GM23338 (cell line): ENCODE measurements around the gene MAPRE3. TPM values are rescaled to one million over a fixed set of nuclear protein-coding genes. Genes with fewer than 3 reads are reported as not detected.

Source experiments
- ATAC-seq: fragments of 200-7000 bp; cut with Tn5 transposase; 3 replicates; pipeline ENCODE4 v1.9.1; 2020
- DNase-seq: peaks from one replicate; pipeline ENCODE4 v3.0.0-alpha.2; 2015; ENCODE audit warnings: low spot score
- H2AFZ ChIP-seq: fragments of 200-600 bp; sonication (generic); 2 replicates; pipeline ENCODE4 v1.8.0; 2016; ENCODE audit warnings: antibody characterized with exemption, mild to moderate bottlenecking, moderate library complexity
- H3F3A ChIP-seq: fragments of 200-600 bp; sonication (generic); replicated peaks from 2 replicates; pipeline ENCODE4 v1.8.0; 2017; ENCODE audit warnings: antibody characterized with exemption, mixed run types, low read depth
- H3K27ac ChIP-seq: fragments of 200-600 bp; sonication (generic); 2 replicates; pipeline ENCODE4 v1.6.1; 2016; ENCODE audit warnings: low read depth
- H3K27me3 ChIP-seq: fragments of 200-600 bp; sonication (generic); 2 replicates; pipeline ENCODE4 v1.8.0; 2016; ENCODE audit warnings: mild to moderate bottlenecking, mixed run types, moderate library complexity; ENCODE audit not compliant: insufficient read depth
- H3K36me3 ChIP-seq: fragments of 200-600 bp; sonication (generic); 2 replicates; pipeline ENCODE4 v1.8.0; 2016; ENCODE audit warnings: mild to moderate bottlenecking; ENCODE audit not compliant: insufficient read depth
- H3K4me1 ChIP-seq: fragments of 200-600 bp; sonication (generic); 2 replicates; pipeline ENCODE4 v1.8.0; 2016; ENCODE audit warnings: mild to moderate bottlenecking, moderate library complexity; ENCODE audit not compliant: insufficient read depth
- H3K4me2 ChIP-seq: fragments of 200-600 bp; sonication (generic); 2 replicates; pipeline ENCODE4 v1.7.1; 2017; ENCODE audit warnings: mixed run types
- H3K4me3 ChIP-seq: fragments of 200-600 bp; sonication (generic); 2 replicates; pipeline ENCODE4 v1.6.1; 2016; ENCODE audit warnings: mixed run types
- H3K79me2 ChIP-seq: fragments of 200-600 bp; sonication (generic); replicated peaks from 2 replicates; pipeline ENCODE4 v1.8.0; 2017; ENCODE audit warnings: mild to moderate bottlenecking; ENCODE audit not compliant: insufficient read depth
- H3K9me2 ChIP-seq: fragments of 200-600 bp; sonication (generic); 2 replicates; pipeline ENCODE4 v1.8.0; 2017; ENCODE audit not compliant: insufficient read depth
- H4K20me1 ChIP-seq: fragments of 200-600 bp; sonication (generic); replicated peaks from 2 replicates; pipeline ENCODE4 v1.8.0; 2017; ENCODE audit warnings: mild to moderate bottlenecking; ENCODE audit not compliant: insufficient read depth
- H3K27ac Mint-ChIP-seq: 2 replicates; pipeline ENCODE4 v1.8.0; 2020; ENCODE audit warnings: inconsistent platforms, mild to moderate bottlenecking, moderate library complexity, mixed read lengths
- H3K27me3 Mint-ChIP-seq: 3 replicates; pipeline ENCODE4 v1.8.0; 2022; ENCODE audit warnings: low read depth, mild to moderate bottlenecking, moderate library complexity, mixed read lengths, inconsistent platforms; ENCODE audit not compliant: insufficient read depth, poor library complexity
- H3K36me3 Mint-ChIP-seq: 3 replicates; pipeline ENCODE4 v1.8.0; 2021; ENCODE audit warnings: low read depth, mild to moderate bottlenecking, inconsistent platforms, moderate library complexity, mixed read lengths
- H3K4me1 Mint-ChIP-seq: 3 replicates; pipeline ENCODE4 v1.8.0; 2020; ENCODE audit warnings: mild to moderate bottlenecking, inconsistent platforms, mixed read lengths
- H3K4me3 Mint-ChIP-seq: 3 replicates; pipeline ENCODE4 v1.8.0; 2021; ENCODE audit warnings: moderate library complexity, mild to moderate bottlenecking, inconsistent platforms, mixed read lengths
- H3K9me3 Mint-ChIP-seq: 3 replicates; pipeline ENCODE4 v1.8.0; 2020; ENCODE audit warnings: moderate library complexity, mild to moderate bottlenecking, inconsistent platforms, mixed read lengths
- CREB1 ChIP-seq: fragments of 250-450 bp; sonication (Bioruptor Pico); IDR thresholded peaks from 2 replicates; pipeline ENCODE4 v1.5.0; 2020; ENCODE audit warnings: low read depth, mild to moderate bottlenecking, moderate library complexity
- ETS1 ChIP-seq: IDR thresholded peaks from 2 replicates; pipeline ENCODE4 v1.6.1; 2016; ENCODE audit warnings: antibody characterized with exemption
- EZH2phosphoT487 ChIP-seq: fragments of 200-600 bp; sonication (generic); IDR thresholded peaks from one replicate; pipeline ENCODE4 v1.8.1; 2018; ENCODE audit warnings: antibody characterized with exemption; ENCODE audit not compliant: unreplicated experiment
- REST ChIP-seq: IDR thresholded peaks from one replicate; pipeline ENCODE4 v1.6.1; 2018; ENCODE audit warnings: antibody characterized with exemption; ENCODE audit not compliant: unreplicated experiment
- STAT1 ChIP-seq: IDR thresholded peaks from one replicate; pipeline ENCODE4 v1.6.1; 2016; ENCODE audit warnings: antibody characterized with exemption; ENCODE audit not compliant: unreplicated experiment
- ZNF114 ChIP-seq: fragments of 250-450 bp; sonication (Bioruptor Pico); IDR thresholded peaks from 2 replicates; pipeline ENCODE4 v1.5.0; 2020; ENCODE audit warnings: mild to moderate bottlenecking, moderate library complexity
- ZNF331 ChIP-seq: fragments of 250-450 bp; sonication (Bioruptor Pico); IDR thresholded peaks from 2 replicates; pipeline ENCODE4 v1.5.0; 2020; ENCODE audit warnings: low read depth, mild to moderate bottlenecking, moderate library complexity
- ZNF462 ChIP-seq: fragments of 250-450 bp; sonication (Bioruptor Pico); IDR thresholded peaks from 2 replicates; pipeline ENCODE4 v1.5.0; 2020; ENCODE audit warnings: mild to moderate bottlenecking, moderate library complexity
- polyA plus RNA-seq: library from polyadenylated mRNA; unstranded; fragments of >200 nt; fragmentation: Nextera tagmentation; extraction: Ambion mirVana; gene quantifications from 2 replicates; pipeline ENCODE4 v1.2.1, GENCODE V29; 2016
- total RNA-seq: library from RNA; depleted of rRNA; stranded (reverse); fragments of >200 nt; shearing (Covaris generic); gene quantifications from 2 replicates; pipeline ENCODE4 v1.2.3, GENCODE V29; 2014

Gene MAPRE3
- total and polyA plus RNA-seq, 2 experiments from 2014 or later: 3.3 to 4.5 TPM

GRCh38 chr2:27054721-27055120 lies 84.3 kb downstream of the MAPRE3 start (continued):
- no peak for TF ChIP-seq ZNF462 (CRISPR knock-in tag)
- TF ChIP-seq EZH2phosphoT487: no peak
- no peak for TF ChIP-seq STAT1
- TF ChIP-seq ZNF331 (CRISPR knock-in tag): no peak
- TF ChIP-seq ETS1: no peak
- TF ChIP-seq ZNF114 (CRISPR knock-in tag): no peak
- TF ChIP-seq CREB1 (CRISPR knock-in tag): no peak

GRCh38 chr2:27057184-27057583 lies 86.7 kb downstream of the MAPRE3 start:
- Mint-ChIP-seq H3K27ac (no peak overlapping the region), H3K36me3 (peaks cover 44% of the 10 kb centered on the region), H3K4me1 (peaks cover 2% of the 10 kb centered on the region; the same call in 2 of the 3 replicates), H3K9me3 (no peaks in the 10 kb centered on the region), H3K4me3 (no peak overlapping the region), H3K27me3 (peaks cover 3% of the 10 kb centered on the region)
- H3K4me1 ChIP-seq: no peaks in the 10 kb centered on the region; the same call in 1 of the 2 replicates
- no peak overlapping the region for H2AFZ ChIP-seq
- H3K9me2 ChIP-seq: no peaks in the 10 kb centered on the region
- H3K27ac ChIP-seq: no peak overlapping the region
- H3F3A ChIP-seq: 0 out of 2 replicates have a peak, but pooled peaks cover 4% of the 10 kb centered on the region
- no peak overlapping the region for H3K4me2 ChIP-seq
- H3K79me2 ChIP-seq: no peaks in the 10 kb centered on the region
- no peak overlapping the region for H3K4me3 ChIP-seq
- DNase-seq (no peak), ATAC-seq (no peak)
- no peaks in the 10 kb centered on the region; the same call in none of the 2 replicates for H4K20me1 ChIP-seq
- TF ChIP-seq REST (no peak), EZH2phosphoT487 (no peak), ETS1 (no peak)
- H3K27me3 ChIP-seq: no peaks in the 10 kb centered on the region
- peaks cover 15% of the 10 kb centered on the region for H3K36me3 ChIP-seq
